Transverse colon (tissue), 4 donors: ENCODE data around the gene CLEC6A. TPM values are rescaled to one million over a fixed set of nuclear protein-coding genes. Genes with fewer than 3 reads are reported as not detected.

Source experiments
- DNase-seq: peaks from one replicate; pipeline ENCODE4 v3.0.0-alpha.2; 2019
- H3K27ac ChIP-seq, 4 donors: fragments of 200-600 bp; sonication (generic); 2 replicates each; pipeline ENCODE4 v1.5.1; 2016 to 2018; ENCODE audit warnings: inconsistent platforms in 4 of 4
- H3K27me3 ChIP-seq: fragments of 200-600 bp; sonication (generic); 2 replicates; pipeline ENCODE4 v1.5.1; 2017; ENCODE audit warnings: inconsistent platforms
- H3K36me3 ChIP-seq, 4 donors: fragments of 200-600 bp; sonication (generic); 2 replicates each; pipeline ENCODE4 v1.5.1; 2017 to 2019; ENCODE audit warnings: inconsistent platforms in 4 of 4
- H3K4me1 ChIP-seq, 4 donors: fragments of 200-600 bp; sonication (generic); 2 replicates each; pipeline ENCODE4 v1.5.1; 2017 to 2020; ENCODE audit warnings: inconsistent platforms in 4 of 4
- H3K4me3 ChIP-seq, 4 donors: fragments of 200-600 bp; sonication (generic); 1 replicate in 1 of 4; 2 replicates in 3 of 4; pipeline versions ENCODE4 v1.5.1 to v1.6.1; 2017 to 2019; ENCODE audit warnings: inconsistent platforms in 4 of 4
- H3K9me3 ChIP-seq, 2 donors: fragments of 200-600 bp; sonication (generic); 2 replicates each; pipeline ENCODE4 v1.5.1; 2017 to 2019; ENCODE audit warnings: inconsistent platforms in 2 of 2
- CTCF ChIP-seq, 5 experiments: fragments of 200-600 bp in 3 of 5; fragments of 450-650 bp in 2 of 5; sonication (generic) in 3 of 5; IDR thresholded peaks; 1 replicate in 2 of 5; 2 replicates in 3 of 5; pipeline ENCODE4 v1.5.1; 2016 to 2017; ENCODE audit warnings: antibody characterized with exemption in 5 of 5, inconsistent platforms in 3 of 5, mild to moderate bottlenecking in 2 of 5, moderate library complexity in 1 of 5
- EP300 ChIP-seq: sonication (generic); formaldehyde crosslinking; IDR thresholded peaks from one replicate; pipeline ENCODE4 v1.6.1; 2017; ENCODE audit warnings: antibody characterized with exemption, low read depth
- POLR2A ChIP-seq: fragments of 450-650 bp; IDR thresholded peaks from one replicate; pipeline ENCODE4 v1.6.1; 2016; ENCODE audit warnings: antibody characterized with exemption, mild to moderate bottlenecking, moderate library complexity
- POLR2AphosphoS5 ChIP-seq, 3 donors: sonication (generic); formaldehyde crosslinking; IDR thresholded peaks; one replicate each; pipeline ENCODE4 v1.6.1; 2016; ENCODE audit warnings: antibody characterized with exemption in 3 of 3
- WGBS, 2 donors: methylation state at CpG; one replicate each; pipeline ENCODE4 v1.1.5; 2018; ENCODE audit warnings: low coverage in 1 of 2; 5-methylcytosine and 5-hydroxymethylcytosine counted together
- in situ Hi-C, 4 donors: fragments of 200-750 bp; cut with MboI; loops; one replicate each; pipeline versions ENCODE4 v1.15.0 to v1.15.1; 2017; ENCODE audit warnings: low sequenced_read_pairs in 3 of 4, low pct_ligation_motif_present in 1 of 4, low pct_unique_long_range_greater_than_20kb in 1 of 4
- intact Hi-C: fragments of 100-400 bp; cut with DNase I; formaldehyde crosslinking; loops from one replicate; pipeline ENCODE4 v1.15.1; 2023; ENCODE audit warnings: low total_unique reads
- total RNA-seq, 4 donors: library from RNA; depleted of rRNA; stranded (reverse); fragments of >200 nt; gene quantifications; one replicate each; pipeline ENCODE4 v1.1.0, GENCODE V29; 2016

Gene CLEC6A
- total RNA-seq, 4 donors from 2014 or later = not detected

DNA sequence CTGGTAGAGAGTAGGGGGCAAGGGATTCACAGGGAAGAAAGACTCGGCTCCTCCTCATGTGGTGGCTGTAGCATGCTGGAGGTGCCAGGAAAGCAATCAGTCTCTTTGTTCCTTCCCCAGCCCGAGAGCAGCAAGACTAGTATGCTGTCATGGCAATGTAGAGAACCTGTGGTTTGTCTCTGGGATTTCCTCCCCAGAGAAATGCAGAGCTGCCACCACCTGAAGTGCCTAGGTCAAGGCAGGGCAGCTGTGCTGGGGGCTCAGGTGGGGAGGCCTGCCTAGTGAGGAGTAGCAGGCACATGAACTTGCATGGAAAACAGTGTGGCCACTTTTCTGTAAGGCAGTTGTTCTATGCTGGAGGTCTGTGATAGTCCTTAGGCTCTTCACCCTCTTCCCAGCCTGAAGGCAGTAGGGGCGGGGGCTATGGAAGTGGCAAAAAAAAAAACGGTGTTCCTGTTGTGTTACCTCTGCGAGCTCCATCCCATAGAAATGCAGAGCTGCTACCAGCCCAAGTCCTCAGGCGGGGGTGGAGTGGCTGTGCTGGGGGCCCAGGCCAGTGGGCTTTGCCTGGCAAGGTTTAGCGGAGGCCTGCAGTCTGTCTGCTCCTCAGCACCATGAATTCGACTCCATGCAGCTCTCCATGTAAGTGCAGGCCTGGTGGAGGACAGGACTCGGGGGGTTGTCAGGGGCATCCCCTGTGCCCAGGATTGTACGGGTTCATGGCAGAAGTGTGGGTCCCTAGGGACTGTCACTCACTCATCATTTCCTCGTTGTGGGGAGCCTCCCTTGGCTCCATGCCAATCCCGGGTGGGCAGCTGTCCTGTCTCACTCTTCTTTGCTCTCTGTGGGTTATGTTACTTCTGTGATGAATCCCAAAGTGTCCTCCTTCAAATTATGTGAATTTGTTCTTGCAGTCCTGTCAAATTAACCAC lies 53.4 kb downstream of the CLEC6A start:
- H3K9me3 ChIP-seq = no peaks in the 10 kb centered on the region
- TF ChIP-seq EP300 (no peak), POLR2A (no peak), POLR2AphosphoS5 (IDR thresholded peaks at IDR 0.05) (no peak), CTCF (IDR thresholded peaks at IDR 0.05) (no peak)
- H3K4me1 ChIP-seq = no peaks in the 10 kb centered on the region
- WGBS, 2 donors = 13 to 60% methylated on average over 3 to 12 of the region's 12 CpGs
- no peak overlapping the region for H3K4me3 ChIP-seq
- H3K27me3 ChIP-seq = peaks cover 6% of the 10 kb centered on the region
- in situ Hi-C loops = no loop called here
- no peaks in the 10 kb centered on the region for H3K36me3 ChIP-seq
- intact Hi-C loops = no loop called here
- H3K27ac ChIP-seq = no peak overlapping the region
- DNase-seq = no peak

GRCh38 chr12:8513256-8513655 lies 57.5 kb downstream of the CLEC6A start, which contains the start of gene CLEC4D:
Gene CLEC4D (plus strand): TSS chr12:8513503. CDS start chr12:8513733, 230 bp downstream.
- no peaks in the 10 kb centered on the region for H3K36me3 ChIP-seq
- H3K27me3 ChIP-seq = peaks cover 6% of the 10 kb centered on the region
- TF ChIP-seq CTCF (IDR thresholded peaks at IDR 0.05) (no peak), EP300 (no peak), POLR2AphosphoS5 (IDR thresholded peaks at IDR 0.05) (no peak), POLR2A (no peak)
- H3K4me1 ChIP-seq = no peaks in the 10 kb centered on the region
- no peak for DNase-seq
- intact Hi-C loops (no loop called here), in situ Hi-C loops (no loop called here)
- no peak within 1 kb of the TSS for H3K27ac ChIP-seq
- no peak within 1 kb of the TSS for H3K4me3 ChIP-seq
- H3K9me3 ChIP-seq = no peaks in the 10 kb centered on the region
- WGBS, 2 donors = 76 to 81% methylated on average over 4 of the region's 4 CpGs

GRCh38 chr12:8517971-8518370 lies 62.2 kb downstream of the CLEC6A start:
- no peak overlapping the region for H3K4me3 ChIP-seq
- H3K27me3 ChIP-seq = peaks cover 6% of the 10 kb centered on the region
- no peaks in the 10 kb centered on the region for H3K9me3 ChIP-seq
- TF ChIP-seq CTCF (IDR thresholded peaks at IDR 0.05) (no peak), EP300 (no peak), POLR2A (no peak), POLR2AphosphoS5 (IDR thresholded peaks at IDR 0.05) (no peak)
- no peak overlapping the region for H3K27ac ChIP-seq
- no peaks in the 10 kb centered on the region for H3K4me1 ChIP-seq
- H3K36me3 ChIP-seq = no peaks in the 10 kb centered on the region
- intact Hi-C loops (no loop called here), in situ Hi-C loops (no loop called here)
- DNase-seq = no peak
- WGBS, 2 donors = 56 to 63% methylated on average over 2 of the region's 2 CpGs

DNA sequence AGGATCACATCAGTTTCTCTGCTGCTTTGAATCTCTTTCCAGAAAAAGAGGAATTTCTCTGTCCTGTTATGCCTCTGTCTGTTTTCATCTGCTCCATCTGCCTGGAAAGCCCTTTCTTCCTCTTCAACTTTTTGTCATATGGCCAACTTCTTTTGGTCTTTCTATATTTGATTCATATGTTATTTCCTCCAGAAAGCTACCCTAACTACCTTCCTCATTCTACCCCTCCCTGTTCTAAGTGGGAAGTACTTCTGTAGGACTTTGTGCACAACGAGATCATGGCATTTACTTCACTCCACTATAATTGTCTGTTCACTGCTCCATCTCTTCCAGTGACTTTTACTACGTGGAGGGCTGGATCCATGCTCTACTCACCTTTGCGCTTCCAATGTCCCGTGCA lies 63.4 kb downstream of the CLEC6A start:
- in situ Hi-C loops = no loop called here
- no peak overlapping the region for H3K27ac ChIP-seq
- no peaks in the 10 kb centered on the region for H3K9me3 ChIP-seq
- TF ChIP-seq EP300 = no peak
- intact Hi-C loops = no loop called here
- WGBS, 2 donors = 60 to 68% methylated on average over 4 of the region's 4 CpGs
- H3K4me1 ChIP-seq = no peaks in the 10 kb centered on the region
- no peaks in the 10 kb centered on the region for H3K36me3 ChIP-seq
- no peaks in the 10 kb centered on the region for H3K27me3 ChIP-seq
- no peak for DNase-seq
- no peak overlapping the region for H3K4me3 ChIP-seq
